Right hindlimb (tissue), 1 donor: ENCODE results near the gene NOC2L.
"Not testable (repeated sequence)": the region's sequence is repeated elsewhere in the genome, so short reads cannot be mapped to it uniquely, and the experiment has no call there.

Experiments used
- DNase-seq: peaks from one replicate; pipeline ENCODE4 v3.0.0-alpha.2; 2018

The NOC2L gene

DNA sequence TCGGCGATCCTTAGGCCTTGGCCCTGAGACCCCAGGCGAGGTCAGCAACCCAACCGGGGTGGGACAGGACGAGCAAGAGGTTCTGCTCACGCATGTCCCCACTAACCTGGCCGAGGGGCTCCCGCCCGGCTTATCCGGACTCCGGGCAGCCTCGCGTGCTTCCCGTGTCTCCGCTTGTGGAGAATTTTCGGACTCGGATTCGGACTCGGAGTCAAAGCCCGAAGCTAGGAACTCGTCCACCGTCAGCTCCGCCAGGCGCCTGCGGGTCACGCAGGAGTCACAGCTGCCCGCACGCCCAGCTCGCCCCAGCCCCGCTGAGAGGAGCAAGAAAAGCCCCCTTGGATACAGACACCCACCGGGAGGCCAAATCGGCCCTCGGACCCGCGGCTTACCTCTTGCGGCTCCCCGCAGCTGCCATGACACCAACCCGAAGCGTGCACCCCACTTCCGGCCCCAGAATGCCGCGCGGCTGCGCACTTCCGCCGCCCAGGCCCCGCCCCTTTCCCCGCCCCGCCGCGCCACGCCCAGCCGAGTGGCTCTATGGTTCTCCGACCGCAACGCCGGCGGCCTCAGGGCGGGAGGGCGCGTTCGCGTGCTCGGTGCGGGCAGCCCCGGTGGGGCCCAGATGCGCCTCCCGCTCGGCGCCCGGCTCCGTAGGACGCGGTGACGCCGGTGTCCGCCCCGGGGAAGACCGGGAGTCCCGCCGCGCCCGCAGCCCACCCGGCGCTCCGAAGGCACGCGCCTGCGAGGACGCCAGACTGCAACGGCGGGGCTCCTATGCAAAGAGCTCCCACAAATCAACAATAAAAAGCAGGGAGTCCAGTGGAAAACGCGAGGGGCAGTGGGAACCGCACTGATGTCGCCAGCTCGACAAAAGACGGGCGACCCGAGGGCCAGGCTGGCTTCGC is at the start of gene NOC2L:
Gene NOC2L, minus strand, starts transcription at position 434 of the 908 bp plus-strand sequence. Its CDS starts 16 bp downstream, at position 418.
- DNase-seq, result peak; percentile 96

- peak; percentile 20 for DNase-seq
These were observed 47.5 kb upstream of the NOC2L start for GRCh38 chr1:1006305-1007159.

DNA sequence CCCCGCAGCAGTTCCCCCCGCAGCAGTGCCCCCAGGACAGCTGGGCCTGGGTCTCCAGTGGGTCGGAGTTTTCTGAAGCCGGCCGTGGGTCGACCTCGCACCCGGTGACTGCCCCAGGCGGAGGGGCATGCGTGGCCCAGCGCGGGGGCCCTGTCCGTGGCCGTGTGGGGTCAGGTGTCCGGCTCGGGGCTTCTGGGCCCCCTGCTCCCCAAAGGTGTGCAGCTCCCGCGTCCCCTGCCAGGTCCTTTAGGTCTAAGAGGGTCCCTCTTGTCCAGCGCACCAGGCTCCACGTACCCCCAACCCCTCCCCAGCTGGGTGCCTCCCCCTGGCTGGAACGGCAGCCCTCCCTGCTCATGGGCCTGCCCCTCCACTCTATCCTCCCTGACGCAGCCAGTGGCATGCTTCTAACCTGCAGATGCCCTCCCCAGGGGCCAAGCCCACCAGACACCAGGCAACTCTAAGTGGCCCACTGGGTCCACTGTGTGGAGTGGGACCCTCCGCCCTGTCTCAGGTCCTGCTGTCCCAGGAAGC is 46.8 kb upstream of the NOC2L start:
- peak; percentile 20 for DNase-seq

DNA sequence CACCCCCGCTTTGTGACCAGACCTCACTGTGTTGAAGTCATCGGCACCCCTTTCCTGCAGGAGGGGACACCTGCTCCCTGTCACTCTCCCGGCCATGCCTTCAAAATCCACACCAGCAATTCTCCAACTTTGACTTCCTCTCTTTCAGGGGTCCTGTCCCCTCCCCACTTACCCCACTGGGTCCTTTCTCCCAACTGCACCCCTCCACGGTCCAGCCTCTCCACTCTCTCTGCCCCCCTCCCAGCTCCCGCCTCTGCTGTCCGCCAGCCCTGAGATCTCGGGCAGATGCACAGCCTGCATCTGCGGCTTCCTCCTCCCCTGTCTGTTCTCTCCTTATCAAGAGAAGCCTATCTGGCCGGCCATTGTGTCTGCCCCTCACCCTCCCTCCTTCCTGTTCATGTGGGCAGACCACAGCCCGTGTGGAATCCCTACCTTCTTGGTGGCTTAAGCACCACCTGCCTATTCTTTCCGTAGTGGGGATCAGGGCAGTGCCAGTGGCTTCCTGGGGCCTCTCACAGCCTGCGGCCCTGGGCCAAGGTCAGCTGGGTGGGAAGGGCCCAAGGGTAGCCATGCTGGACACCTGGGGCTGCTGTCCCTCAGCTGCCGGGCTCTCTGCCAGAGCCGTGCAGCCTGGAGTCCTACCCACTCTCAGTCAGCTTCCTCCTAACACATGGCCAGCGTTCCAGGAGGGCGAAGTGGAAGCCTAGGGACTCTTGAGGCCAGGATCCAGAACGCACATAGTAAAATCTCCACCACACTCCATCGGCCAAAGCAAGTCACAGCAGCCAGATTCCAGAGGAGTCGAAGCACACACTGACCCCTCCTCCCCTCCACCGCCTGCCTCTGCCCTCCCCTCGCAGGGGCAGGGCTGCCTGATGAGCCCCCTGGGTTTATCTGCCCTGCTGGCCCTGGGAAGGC is 46.0 kb upstream of the NOC2L start:
- peak; percentile 67 for DNase-seq

- DNase-seq, result no peak
These were observed 45.3 kb upstream of the NOC2L start for GRCh38 chr1:1004420-1004779.

DNA sequence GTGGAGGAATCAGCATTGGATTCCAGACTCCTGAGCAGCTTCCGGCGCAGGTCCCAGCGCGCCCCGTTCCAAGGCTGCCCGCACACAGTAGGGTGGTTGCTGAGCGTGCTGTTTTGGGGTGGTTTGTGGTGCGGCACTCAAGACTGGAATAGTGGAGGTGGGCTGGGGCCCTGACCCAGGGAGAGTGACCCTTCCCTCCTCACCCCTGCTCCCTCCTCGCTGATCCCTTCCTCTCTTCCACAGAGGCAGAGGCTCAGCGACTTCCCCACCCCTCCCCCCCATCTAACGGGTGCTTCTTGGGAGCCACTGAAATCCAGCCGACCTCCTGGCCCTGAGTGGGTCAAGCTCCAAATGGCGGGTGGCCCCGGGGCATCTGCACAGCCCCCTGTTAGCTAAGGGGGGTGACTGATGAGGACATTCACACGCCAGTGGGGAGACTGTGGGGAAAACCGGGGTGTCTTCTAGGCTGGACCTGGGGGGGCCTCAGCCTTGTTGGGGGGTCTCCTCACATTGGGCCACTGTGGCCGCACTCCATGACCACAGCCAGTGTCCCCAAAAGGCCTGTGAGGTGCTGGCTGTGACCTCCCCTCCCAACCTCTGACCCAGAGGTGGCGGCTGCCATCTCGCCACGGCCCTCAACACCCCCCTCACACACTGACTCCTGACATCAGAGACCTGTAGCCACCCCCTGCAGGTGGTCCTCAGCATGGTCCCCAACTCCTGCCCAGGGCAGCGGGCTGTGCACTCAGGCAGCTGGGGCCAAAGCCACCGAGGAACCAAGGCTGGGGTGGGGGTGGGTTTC is 44.8 kb upstream of the NOC2L start:
- DNase-seq, result no peak

DNA sequence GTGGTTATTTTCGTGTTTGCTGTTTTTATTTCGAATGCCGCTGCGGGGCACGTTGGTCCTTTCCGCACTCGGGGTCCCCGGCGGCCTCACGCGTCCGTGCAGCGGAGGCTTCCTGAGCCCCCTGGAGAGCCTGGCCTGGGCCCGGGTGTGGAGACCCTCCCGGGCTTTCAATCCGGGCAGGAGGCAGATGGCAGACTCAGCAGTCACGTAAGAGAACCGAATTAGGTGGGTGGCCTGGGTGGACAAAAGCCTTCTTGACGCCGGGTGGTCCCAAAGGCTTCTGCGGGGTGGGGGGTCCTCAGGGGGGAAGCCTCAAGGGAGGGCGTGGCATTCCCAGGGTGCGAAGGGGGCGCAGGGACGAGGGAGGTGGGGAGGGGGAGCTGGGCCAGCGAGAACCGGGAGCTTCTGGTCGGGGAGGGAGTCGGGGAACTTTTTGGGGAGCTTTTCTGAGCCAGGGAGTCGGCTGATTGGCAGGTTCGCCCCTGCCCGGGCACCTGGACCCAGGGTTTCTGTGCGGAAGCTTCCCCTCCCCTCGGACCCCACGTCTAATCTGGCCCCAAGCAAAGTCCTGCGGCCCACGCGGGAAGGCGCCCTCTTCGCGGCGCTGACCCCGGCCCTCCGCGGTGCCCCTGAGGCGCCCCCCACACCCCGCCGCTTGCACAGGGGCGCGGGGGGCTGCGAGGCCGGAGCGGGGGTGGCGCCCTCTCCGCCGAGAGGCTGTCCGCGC is 42.2 kb upstream of the NOC2L start:
- DNase-seq, result peak; percentile 42

DNA sequence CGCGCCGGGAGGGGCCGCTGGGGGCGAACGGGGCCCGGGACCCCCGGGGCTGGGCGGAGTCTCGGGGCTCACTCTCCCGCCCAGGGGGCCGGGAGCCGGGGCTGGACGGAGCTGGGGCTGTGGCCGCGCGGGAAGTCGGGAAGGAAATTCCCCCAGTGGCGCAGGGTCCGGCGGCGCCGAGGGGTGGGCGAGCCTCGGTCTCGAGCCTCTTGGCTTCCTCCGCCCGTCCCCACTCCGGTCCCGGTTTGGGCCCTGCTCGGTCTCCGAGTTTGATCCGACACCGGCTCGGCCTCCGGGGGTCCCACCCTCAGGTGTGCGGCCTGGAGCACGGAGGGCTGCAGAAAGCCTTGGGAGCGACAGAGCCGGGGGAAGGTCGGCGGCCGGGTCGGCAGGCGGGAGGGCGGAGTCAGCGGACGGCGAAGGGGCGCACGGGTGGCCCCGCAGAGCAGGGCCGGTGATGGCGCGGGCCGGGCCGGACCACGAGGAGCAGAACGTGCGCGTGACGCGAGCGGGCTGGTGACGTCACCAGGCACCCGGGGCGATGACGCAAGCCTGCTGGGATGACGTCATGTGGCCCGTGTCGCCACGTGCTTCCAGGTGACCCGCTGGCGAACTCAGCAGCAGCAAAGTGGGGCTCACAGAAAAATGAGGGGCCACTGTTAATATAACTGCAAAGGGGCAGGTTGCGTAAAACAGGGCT is 41.5 kb upstream of the NOC2L start:
- peak; percentile 91 for DNase-seq

DNA sequence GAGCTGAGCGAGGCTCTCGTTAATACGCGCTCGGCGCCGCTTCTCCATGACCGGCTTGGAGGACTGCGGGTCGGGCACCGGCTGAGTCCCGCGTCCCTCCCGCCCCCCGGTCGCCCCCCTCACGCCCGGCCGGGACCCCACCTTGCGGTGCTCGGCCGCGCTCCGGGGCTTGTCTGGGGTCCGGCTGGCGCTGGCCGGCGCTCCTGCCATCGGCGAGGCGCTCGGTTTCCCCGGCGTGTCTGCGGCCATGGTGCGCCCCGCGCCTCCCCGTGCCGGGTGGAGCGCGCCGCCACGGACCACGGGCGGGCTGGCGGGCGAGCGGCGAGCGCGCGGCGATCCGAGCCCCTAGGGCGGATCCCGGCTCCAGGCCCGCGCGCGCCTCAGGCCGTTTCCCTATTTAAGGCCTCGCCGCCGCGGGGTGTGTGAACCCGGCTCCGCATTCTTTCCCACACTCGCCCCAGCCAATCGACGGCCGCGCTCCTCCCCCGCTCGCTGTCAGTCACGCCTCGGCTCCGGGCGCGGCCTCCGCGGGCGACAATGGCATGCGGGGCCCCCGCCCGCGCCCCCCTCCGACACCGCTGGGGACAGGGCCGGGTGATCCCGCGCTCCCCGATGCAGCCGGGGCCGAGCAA is 40.8 kb upstream of the NOC2L start, which contains the start of gene HES4:
Gene HES4, minus strand, starts transcription at position 373 of the 632 bp plus-strand sequence. Its CDS starts 124 bp downstream, at position 249.
- peak; percentile 94 for DNase-seq

DNA sequence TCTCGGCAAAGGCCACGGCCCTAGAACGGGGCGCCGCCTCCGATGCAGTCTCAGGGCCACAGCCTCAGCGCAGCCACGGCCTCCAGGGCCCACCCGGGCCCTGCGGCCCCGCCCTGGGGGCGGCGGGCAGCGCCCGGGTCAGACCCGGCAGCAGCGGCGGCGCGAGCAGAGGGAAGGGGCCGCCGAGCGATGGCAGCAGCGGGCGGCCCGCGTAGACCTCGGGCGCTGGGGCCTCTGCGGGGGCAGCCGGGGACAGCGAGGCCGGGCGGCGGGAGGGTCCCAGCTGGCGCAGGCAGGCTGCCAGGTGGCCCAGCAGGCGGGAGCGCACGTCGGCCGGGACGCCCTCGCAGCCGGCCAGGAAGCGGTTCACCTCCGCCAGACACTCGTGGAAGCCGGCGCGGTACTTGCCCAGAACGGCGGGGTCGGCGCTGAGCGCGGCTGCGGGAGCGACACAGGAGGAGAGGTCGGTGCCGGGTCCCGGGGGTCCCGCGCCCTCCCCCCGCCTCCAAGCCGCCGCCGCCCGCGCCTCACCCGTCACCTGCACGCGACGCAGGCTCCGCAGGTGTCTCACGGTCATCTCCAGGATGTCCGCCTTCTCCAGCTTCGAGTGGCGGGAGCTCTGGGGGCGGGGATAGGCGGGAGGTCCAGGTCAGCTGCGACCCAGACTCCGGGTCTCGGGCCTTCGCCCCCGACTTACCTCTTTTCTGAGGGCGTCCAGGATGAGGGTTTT is 40.1 kb upstream of the NOC2L start:
- peak; percentile 65 for DNase-seq

DNA sequence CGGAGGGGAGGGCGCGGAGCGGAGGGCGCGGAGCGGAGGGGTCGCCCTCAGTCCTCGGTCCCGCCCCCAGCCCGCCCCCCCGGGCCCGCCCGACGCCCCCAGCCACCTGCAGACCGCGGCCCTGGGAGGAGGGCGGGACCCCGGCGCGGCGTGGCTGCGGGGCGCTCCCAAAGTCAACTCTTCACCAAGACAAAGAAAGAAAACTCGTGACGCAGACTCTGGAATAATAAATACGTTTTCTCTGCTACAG is 39.6 kb upstream of the NOC2L start:
- DNase-seq, result peak; percentile 48

DNA sequence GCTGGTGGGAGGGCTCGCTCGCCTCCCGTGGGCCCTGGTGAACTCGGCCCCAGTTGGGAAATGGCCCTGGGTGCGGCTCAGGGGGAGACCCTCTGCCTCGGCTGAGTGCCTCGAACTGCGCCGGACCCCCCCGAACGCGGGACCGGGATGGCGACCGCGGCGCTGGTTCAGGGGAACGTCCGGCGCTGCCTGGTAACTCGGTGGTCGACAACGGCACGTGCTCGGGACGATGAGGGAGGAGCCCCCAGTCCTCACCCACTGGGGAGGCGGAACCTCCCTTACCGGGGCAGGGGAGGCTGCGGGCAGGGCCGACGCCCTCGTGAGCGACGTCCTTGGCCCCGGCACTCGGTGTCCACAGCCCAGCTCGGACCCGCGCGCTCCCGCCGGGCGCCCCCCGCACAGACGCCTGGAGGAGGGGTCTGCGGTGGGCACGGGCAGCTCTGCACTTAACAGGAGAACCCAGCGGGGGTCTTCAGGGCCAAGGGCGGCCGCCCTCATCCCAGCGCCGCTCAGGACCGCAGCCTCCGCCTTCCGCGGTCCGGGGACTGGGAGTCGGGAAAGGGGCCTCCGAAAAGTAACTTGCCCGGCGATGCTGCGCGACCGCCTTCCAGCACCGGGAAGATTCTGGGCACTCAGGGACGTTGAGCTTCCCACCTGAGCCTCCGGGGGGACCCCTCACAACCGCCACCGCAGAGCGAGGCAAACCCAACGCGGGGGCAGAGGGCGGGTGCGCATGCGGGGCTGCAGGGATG is 39.1 kb upstream of the NOC2L start:
- peak; percentile 57 for DNase-seq

- peak; percentile 46 for DNase-seq
These were observed 38.6 kb upstream of the NOC2L start for GRCh38 chr1:997713-997992.

- DNase-seq, result peak; percentile 31
These were observed 38.0 kb upstream of the NOC2L start for GRCh38 chr1:996851-997712.

GRCh38 chr1:995665-996633 is 36.9 kb upstream of the NOC2L start:
- DNase-seq, result no peak

DNA sequence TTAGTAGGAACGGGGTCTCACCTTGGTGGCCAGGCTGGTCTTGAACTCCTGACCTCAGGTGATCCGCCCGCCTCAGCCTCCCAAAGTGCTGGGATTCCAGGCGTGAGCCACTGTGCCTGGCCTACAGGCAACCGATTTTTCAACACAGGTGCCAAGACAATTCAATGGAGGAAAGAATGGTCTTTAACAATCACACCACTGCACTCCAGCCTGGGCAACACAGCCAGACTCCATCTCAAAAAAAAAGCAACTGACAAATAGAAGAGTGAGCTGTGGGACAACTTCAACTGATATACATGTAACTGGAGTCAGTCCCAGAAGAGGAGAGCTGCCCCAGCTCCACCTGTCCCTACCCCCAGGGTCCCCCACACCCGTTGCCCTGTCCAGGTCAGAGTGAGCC is 35.5 kb upstream of the NOC2L start:
- not testable (repeated sequence) for DNase-seq
